ENCODE data around the gene SPATA24.

DNA sequence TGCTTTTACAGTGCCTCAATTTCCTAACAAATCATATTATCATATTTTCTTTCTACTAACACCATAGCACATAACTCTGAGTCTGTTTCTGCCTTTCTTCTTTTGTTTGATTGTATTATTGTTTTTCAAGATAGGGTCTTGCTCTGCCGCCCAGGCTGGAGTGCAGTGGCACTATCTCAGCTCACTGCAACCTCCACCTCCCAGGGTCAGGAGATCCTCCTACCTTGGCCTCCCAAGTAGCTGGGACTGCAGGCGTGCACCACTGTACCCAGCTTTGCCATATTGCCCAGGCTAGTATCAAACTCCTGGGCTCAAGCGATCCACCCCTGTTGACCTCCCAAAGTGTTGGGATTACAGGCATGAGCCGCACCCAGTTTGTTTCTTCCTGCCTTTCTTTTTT is 43.5 kb downstream of the SPATA24 start:
- TF ChIP-seq, protein P1, sequence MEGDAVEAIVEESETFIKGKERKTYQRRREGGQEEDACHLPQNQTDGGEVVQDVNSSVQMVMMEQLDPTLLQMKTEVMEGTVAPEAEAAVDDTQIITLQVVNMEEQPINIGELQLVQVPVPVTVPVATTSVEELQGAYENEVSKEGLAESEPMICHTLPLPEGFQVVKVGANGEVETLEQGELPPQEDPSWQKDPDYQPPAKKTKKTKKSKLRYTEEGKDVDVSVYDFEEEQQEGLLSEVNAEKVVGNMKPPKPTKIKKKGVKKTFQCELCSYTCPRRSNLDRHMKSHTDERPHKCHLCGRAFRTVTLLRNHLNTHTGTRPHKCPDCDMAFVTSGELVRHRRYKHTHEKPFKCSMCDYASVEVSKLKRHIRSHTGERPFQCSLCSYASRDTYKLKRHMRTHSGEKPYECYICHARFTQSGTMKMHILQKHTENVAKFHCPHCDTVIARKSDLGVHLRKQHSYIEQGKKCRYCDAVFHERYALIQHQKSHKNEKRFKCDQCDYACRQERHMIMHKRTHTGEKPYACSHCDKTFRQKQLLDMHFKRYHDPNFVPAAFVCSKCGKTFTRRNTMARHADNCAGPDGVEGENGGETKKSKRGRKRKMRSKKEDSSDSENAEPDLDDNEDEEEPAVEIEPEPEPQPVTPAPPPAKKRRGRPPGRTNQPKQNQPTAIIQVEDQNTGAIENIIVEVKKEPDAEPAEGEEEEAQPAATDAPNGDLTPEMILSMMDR (IDR thresholded peaks at IDR 0.05) = no peak
- no peak for TF ChIP-seq POLR2A (IDR thresholded peaks at IDR 0.05)

Measured in body of pancreas (tissue), 4 donors.